Measurements from ENCODE around the gene DOCK8. TPM values are rescaled to one million over a fixed set of nuclear protein-coding genes. Genes with fewer than 3 reads are reported as not detected.
"Not testable (repeated sequence)": the region's sequence is repeated elsewhere in the genome, so short reads cannot be mapped to it uniquely, and the experiment has no call there.

Gene DOCK8
- total RNA-seq, 2 experiments from 2014 or later, result 110 to 114 TPM

DNA sequence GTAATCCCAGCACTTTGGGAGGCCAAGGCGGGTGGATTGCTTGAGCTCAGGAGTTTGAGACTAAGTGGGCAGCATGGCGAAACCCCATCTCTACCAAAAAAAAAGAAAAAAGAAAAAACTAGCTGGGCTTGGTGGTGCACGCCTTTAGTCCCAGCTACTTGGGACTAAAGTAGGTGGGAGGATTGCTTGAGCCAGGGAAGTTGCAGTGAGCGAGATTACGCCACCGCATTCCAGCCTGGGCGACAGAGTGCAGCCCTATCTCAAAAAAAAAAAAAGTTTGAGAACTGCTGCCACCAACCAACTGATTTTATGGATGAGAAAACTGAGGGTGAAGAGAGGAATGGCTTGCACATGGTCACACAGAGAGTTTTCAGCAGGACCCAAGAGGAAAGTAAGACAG, 175.1 kb downstream of the DOCK8 start:
- Mint-ChIP-seq H3K36me3 (ENCODE audit: low read depth) (peaks cover 23% of the 10 kb centered on the region), H3K4me3 (no peak overlapping the region)

DNA sequence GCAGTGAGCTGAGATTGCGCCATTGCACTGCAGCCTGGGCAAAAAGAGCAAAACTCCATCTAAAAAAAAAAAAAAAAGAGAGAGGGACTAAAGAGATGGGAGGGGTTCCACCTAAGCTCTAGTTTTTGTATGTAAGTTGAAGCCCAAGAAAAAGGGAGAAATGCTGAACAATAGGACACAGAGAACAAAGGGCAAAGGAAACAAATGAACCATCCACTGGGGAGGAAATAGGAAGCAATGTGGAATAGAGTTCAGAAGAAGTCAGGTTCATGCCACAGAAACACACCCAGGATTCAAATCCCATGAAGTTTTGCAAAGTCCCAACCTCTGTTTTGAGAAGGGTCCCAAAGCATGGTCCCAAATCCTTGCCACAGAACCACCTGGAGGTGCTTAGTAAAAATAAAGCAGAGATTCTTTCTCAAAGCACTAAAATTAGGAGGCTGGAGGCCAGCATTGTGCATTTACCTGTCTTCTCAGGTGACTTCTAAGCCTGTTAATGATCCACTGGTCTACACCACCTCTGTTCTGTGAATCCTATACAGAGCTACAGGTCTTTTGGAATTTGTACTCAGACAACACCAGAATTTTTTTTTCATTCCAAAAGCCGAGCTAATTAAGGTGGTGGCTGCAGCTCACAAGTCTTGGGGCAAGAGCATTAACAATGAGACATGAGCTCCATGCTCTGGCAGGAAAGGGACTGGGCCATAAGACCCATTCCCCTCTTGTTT, 177.6 kb downstream of the DOCK8 start:
- no peaks in the 10 kb centered on the region for H3K4me1 Mint-ChIP-seq (ENCODE audit: low read depth)
- intact Hi-C loops (cut with micrococcal nuclease), result no loop called here
- H3K9me3 Mint-ChIP-seq, result no peaks in the 10 kb centered on the region
- H3K27me3 Mint-ChIP-seq (ENCODE audit: low read depth), result no peaks in the 10 kb centered on the region
- no peak overlapping the region for H3K27ac Mint-ChIP-seq
- DNase-seq, result no peak
- no peak overlapping the region for H3K4me3 Mint-ChIP-seq
- CTCF ChIA-PET, result interaction anchor here (0.6 to 0.7 kb wide), 2 partner anchors 110 to 147 kb away, joined by 3 to 4 read pairs; no protein-coding TSS in a partner anchor
- peaks cover 21% of the 10 kb centered on the region for H3K36me3 Mint-ChIP-seq (ENCODE audit: low read depth)

More for the DNA sequence above, 175.1 kb downstream of the DOCK8 start:
- CTCF ChIA-PET, result no interaction called here
- Mint-ChIP-seq H3K27me3 (ENCODE audit: low read depth) (no peaks in the 10 kb centered on the region), H3K27ac (no peak overlapping the region), H3K9me3 (no peaks in the 10 kb centered on the region), H3K4me1 (ENCODE audit: low read depth) (no peaks in the 10 kb centered on the region)
- intact Hi-C loops (cut with micrococcal nuclease), result loop anchor here (5.0 to 10.0 kb wide), 2 partner anchors 373 to 615 kb away; no protein-coding TSS in a partner anchor
- DNase-seq, result no peak

- no peaks in the 10 kb centered on the region for H3K27me3 Mint-ChIP-seq (ENCODE audit: low read depth)
- H3K36me3 Mint-ChIP-seq (ENCODE audit: low read depth), result peaks cover 32% of the 10 kb centered on the region
- no peaks in the 10 kb centered on the region for H3K4me1 Mint-ChIP-seq (ENCODE audit: low read depth)
- H3K4me3 Mint-ChIP-seq, result no peak overlapping the region
- intact Hi-C loops (cut with micrococcal nuclease), result no loop called here
- H3K9me3 Mint-ChIP-seq, result no peaks in the 10 kb centered on the region
- CTCF ChIA-PET, result interaction anchor here (2.2 kb wide), 1 partner anchor 10 kb away, joined by 6 read pairs; no protein-coding TSS in a partner anchor
- peak overlapping the region; percentile 74 for H3K27ac Mint-ChIP-seq
- no peak for DNase-seq
Measured at GRCh38 chr9:394347-395052, 179.8 kb downstream of the DOCK8 start.

- Mint-ChIP-seq H3K27me3 (ENCODE audit: low read depth) (no peaks in the 10 kb centered on the region), H3K4me1 (ENCODE audit: low read depth) (no peaks in the 10 kb centered on the region), H3K27ac (peak overlapping the region; percentile 1), H3K9me3 (no peaks in the 10 kb centered on the region), H3K36me3 (ENCODE audit: low read depth) (peaks cover 31% of the 10 kb centered on the region), H3K4me3 (no peak overlapping the region)
- DNase-seq, result no peak
- intact Hi-C loops (cut with micrococcal nuclease), result no loop called here
- CTCF ChIA-PET, result interaction anchor here (2.2 kb wide), 1 partner anchor 8 kb away, joined by 6 read pairs; no protein-coding TSS in a partner anchor
Measured at GRCh38 chr9:396396-396795, 181.7 kb downstream of the DOCK8 start.

DNA sequence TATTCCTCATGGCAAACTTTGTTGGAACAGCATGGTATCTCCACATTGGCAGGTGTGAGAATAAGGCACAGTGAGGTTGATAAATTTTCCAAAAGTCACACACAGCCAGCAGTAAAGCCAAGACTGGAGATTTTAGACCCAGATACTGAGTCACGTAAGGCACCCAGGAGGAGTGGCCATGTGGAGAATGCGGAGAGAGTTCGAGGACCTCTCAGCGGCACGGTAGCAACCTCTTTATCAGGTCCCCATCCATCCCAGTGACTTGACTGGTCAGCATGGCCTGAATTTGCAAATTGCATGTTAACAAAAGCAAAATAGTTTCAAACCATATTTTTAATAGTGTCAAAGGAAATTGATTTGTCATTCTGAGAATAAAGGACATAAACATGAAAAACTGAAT, 183.4 kb downstream of the DOCK8 start:
- CTCF ChIA-PET, result interaction anchor here (1.0 kb wide), 1 partner anchor 11 kb away, joined by 3 read pairs; no protein-coding TSS in a partner anchor
- no peaks in the 10 kb centered on the region for H3K27me3 Mint-ChIP-seq (ENCODE audit: low read depth)
- intact Hi-C loops (cut with micrococcal nuclease), result no loop called here
- H3K4me3 Mint-ChIP-seq, result no peak overlapping the region
- no peak for DNase-seq
- H3K4me1 Mint-ChIP-seq (ENCODE audit: low read depth), result no peaks in the 10 kb centered on the region
- peaks cover 40% of the 10 kb centered on the region for H3K36me3 Mint-ChIP-seq (ENCODE audit: low read depth)
- no peaks in the 10 kb centered on the region for H3K9me3 Mint-ChIP-seq
- H3K27ac Mint-ChIP-seq, result no peak overlapping the region

GRCh38 chr9:401223-401622, 186.6 kb downstream of the DOCK8 start:
- Mint-ChIP-seq H3K4me3 (no peak overlapping the region), H3K9me3 (no peaks in the 10 kb centered on the region), H3K27ac (no peak overlapping the region), H3K36me3 (ENCODE audit: low read depth) (peaks cover 58% of the 10 kb centered on the region), H3K27me3 (ENCODE audit: low read depth) (no peaks in the 10 kb centered on the region), H3K4me1 (ENCODE audit: low read depth) (no peaks in the 10 kb centered on the region)
- intact Hi-C loops (cut with micrococcal nuclease), result no loop called here
- CTCF ChIA-PET, result no interaction called here
- DNase-seq, result no peak

DNA sequence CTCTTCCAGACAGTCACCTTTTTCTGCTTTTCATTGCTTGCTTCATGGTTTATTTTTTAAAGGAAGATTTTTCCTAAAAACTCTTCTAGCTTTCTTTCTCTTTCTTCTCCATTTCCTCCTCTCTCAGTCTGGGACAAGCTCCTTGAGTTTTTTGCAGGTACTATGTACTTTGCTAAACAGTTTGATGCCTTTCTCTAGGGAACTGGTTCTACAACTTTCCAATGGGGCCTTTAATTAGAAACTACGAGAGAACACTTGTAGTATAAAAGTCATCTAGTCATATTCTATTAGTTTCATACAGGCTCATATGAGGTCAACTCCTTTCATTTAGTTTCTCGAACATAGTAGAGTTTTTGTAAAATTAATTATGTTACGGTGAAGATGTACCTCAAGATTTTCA, 189.6 kb downstream of the DOCK8 start:
- H3K4me3 Mint-ChIP-seq, result no peak overlapping the region
- H3K27ac Mint-ChIP-seq, result no peak overlapping the region
- H3K9me3 Mint-ChIP-seq, result no peaks in the 10 kb centered on the region
- intact Hi-C loops (cut with micrococcal nuclease), result no loop called here
- CTCF ChIA-PET, result interaction anchor here (1.2 kb wide), 1 partner anchor 8 kb away, joined by 6 read pairs; no protein-coding TSS in a partner anchor
- no peaks in the 10 kb centered on the region for H3K27me3 Mint-ChIP-seq (ENCODE audit: low read depth)
- H3K4me1 Mint-ChIP-seq (ENCODE audit: low read depth), result no peaks in the 10 kb centered on the region
- H3K36me3 Mint-ChIP-seq (ENCODE audit: low read depth), result peaks cover 72% of the 10 kb centered on the region
- DNase-seq, result no peak

DNA sequence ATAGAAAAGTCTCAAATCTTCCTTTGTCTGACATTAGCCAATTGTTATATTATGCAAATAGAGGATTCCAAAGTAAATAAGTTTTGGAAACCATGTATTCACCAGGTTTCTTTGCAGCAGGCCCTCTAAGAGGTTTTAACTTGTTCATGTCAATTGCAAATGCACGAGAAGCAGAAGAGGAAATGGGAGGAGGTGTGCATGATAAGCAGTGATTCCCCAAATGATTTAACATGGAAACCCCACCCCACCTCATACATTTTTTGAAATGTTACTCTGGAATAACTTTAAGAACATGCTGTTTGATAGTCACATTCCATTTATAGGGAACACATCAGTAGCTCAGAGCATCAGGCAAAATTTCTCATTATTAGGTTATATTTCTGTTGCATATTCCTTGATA, 190.7 kb downstream of the DOCK8 start:
- H3K4me3 Mint-ChIP-seq, result no peak overlapping the region
- intact Hi-C loops (cut with micrococcal nuclease), result no loop called here
- no peaks in the 10 kb centered on the region for H3K9me3 Mint-ChIP-seq
- peaks cover 69% of the 10 kb centered on the region for H3K36me3 Mint-ChIP-seq (ENCODE audit: low read depth)
- no peak overlapping the region for H3K27ac Mint-ChIP-seq
- no peaks in the 10 kb centered on the region for H3K27me3 Mint-ChIP-seq (ENCODE audit: low read depth)
- CTCF ChIA-PET, result interaction anchor here (1.2 kb wide), 1 partner anchor 9 kb away, joined by 6 read pairs; no protein-coding TSS in a partner anchor
- DNase-seq, result no peak
- no peaks in the 10 kb centered on the region for H3K4me1 Mint-ChIP-seq (ENCODE audit: low read depth)

DNA sequence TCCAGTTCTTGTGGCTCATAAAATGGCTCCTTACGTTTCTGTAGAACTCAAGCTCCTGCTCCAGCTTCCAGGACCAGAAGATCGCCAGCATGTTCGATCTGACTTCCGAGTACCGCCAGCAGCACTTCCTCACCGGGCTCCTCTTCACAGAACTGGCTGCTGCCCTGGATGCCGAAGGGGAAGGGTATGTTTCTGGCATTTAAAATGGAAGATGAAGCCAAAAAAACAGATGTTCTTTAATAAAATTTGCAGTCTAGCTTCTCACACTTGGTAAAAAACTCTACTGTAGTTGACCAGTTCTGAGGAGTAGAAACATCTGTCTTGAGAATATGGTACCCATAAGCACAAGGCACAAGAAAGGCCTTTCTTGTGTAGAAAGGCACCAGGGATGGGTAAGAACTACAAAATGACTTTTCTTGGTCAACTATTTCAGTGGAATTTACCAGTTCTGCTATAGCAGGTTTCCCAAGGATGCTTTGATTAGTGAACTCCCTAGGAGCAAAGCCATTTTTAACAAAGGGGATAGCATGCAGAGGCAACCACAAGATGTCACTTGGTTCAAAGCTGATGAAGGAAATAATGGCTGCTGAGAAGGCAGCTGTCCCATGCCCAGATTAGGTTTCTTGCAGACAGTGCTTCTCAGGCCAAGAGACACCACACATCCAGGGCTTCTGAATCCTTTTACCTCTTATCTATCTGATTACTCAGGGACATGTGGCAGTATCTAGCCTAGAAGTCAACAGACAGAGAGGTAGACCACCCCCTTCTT, 192.4 kb downstream of the DOCK8 start:
- peaks cover 65% of the 10 kb centered on the region for H3K36me3 Mint-ChIP-seq (ENCODE audit: low read depth)
- no peaks in the 10 kb centered on the region for H3K27me3 Mint-ChIP-seq (ENCODE audit: low read depth)
- intact Hi-C loops (cut with micrococcal nuclease), result no loop called here
- no peak overlapping the region for H3K27ac Mint-ChIP-seq
- CTCF ChIA-PET, result no interaction called here
- no peak for DNase-seq
- H3K9me3 Mint-ChIP-seq, result no peaks in the 10 kb centered on the region
- H3K4me1 Mint-ChIP-seq (ENCODE audit: low read depth), result no peaks in the 10 kb centered on the region
- no peak overlapping the region for H3K4me3 Mint-ChIP-seq

- not testable (repeated sequence) for H3K27ac Mint-ChIP-seq, DNase-seq
- H3K36me3 Mint-ChIP-seq (ENCODE audit: low read depth), result peaks cover 54% of the 10 kb centered on the region
Measured at GRCh38 chr9:409655-410054, 195.0 kb downstream of the DOCK8 start.

DNA sequence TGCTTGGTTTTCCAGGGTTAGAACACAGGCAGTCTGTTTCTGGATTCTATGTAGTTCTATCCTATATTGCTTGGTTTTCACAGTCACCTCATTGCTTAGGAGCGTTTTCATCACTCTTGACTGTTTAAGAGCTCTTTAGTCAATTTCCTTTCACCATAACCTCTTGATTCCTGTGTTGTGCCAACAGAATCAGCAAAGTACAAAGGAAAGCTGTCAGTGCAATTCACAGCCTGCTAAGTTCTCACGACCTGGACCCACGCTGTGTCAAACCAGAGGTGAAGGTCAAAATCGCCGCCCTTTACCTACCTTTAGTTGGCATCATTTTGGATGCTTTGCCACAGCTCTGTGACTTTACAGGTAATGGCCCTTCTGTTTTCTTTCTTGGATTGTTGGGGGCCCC, 199.9 kb downstream of the DOCK8 start:
- Mint-ChIP-seq H3K4me1 (ENCODE audit: low read depth) (no peaks in the 10 kb centered on the region), H3K9me3 (no peaks in the 10 kb centered on the region), H3K27ac (no peak overlapping the region), H3K36me3 (ENCODE audit: low read depth) (peaks cover 25% of the 10 kb centered on the region), H3K27me3 (ENCODE audit: low read depth) (no peaks in the 10 kb centered on the region), H3K4me3 (no peak overlapping the region)
- no peak for DNase-seq
- CTCF ChIA-PET, result no interaction called here
- intact Hi-C loops (cut with micrococcal nuclease), result no loop called here

More at GRCh38 chr9:409655-410054, 195.0 kb downstream of the DOCK8 start:
- H3K27me3 Mint-ChIP-seq (ENCODE audit: low read depth); CTCF ChIA-PET; intact Hi-C loops (cut with micrococcal nuclease); H3K9me3 Mint-ChIP-seq; H3K4me3 Mint-ChIP-seq; H3K4me1 Mint-ChIP-seq (ENCODE audit: low read depth): not testable (repeated sequence)

DNA sequence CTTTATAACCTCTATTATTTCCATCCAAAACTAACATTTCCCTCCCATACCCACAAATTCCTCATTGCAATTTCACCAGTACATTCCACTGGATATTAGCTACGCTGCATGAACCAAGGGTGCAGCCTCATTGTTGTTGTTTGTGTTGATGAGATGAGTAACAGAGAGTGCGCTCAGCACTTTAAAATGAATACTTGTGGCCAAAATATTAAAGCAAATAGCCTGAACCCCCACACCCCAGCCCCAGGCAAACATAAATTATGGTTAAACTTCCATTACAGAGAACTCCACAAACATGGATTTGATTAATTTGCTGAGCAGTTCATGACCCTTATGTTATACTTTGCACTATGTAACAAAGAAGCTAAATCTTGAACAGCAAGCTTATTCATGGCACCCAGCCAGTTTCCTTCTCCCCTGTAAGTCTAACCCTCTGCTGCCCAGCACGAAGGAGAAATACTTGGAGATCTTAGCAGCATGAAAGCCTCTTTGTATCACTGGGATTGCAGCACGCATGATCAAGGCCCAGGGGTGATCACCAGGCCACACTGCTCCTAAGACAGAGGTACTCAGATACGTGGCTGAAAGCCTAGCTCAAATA, 205.0 kb downstream of the DOCK8 start:
- no peak for DNase-seq
- H3K36me3 Mint-ChIP-seq (ENCODE audit: low read depth), result peaks cover 17% of the 10 kb centered on the region
- H3K9me3 Mint-ChIP-seq, result no peaks in the 10 kb centered on the region
- intact Hi-C loops (cut with micrococcal nuclease), result no loop called here
- no peak overlapping the region for H3K27ac Mint-ChIP-seq
- no peak overlapping the region for H3K4me3 Mint-ChIP-seq
- H3K4me1 Mint-ChIP-seq (ENCODE audit: low read depth), result no peaks in the 10 kb centered on the region
- H3K27me3 Mint-ChIP-seq (ENCODE audit: low read depth), result no peaks in the 10 kb centered on the region
- CTCF ChIA-PET, result interaction anchor here (0.6 kb wide), 1 partner anchor 135 kb away, joined by 3 read pairs; no protein-coding TSS in a partner anchor

Data from activated naive CD4-positive, alpha-beta T cell treated with anti-CD3 and anti-CD28 coated beads for 36 hours (primary cell).